Panc1 (cell line): ENCODE data around the gene RGS6.

Experiments
- CTCF ChIP-seq: fragments of 450-650 bp; IDR thresholded peaks from 2 replicates; pipeline ENCODE4 v1.5.1; 2017; ENCODE audit warnings: mild to moderate bottlenecking
- POLR2AphosphoS5 ChIP-seq: IDR thresholded peaks from 2 replicates; pipeline ENCODE4 v1.6.1; 2012; ENCODE audit warnings: mild to moderate bottlenecking, low read depth, low read length, moderate library complexity
- SIN3A ChIP-seq: IDR thresholded peaks from 2 replicates; pipeline ENCODE4 v1.6.1; 2012; ENCODE audit warnings: low read depth, mild to moderate bottlenecking, low read length, moderate library complexity, borderline replicate concordance; ENCODE audit not compliant: insufficient read depth

GRCh38 chr14:71994416-71994815 lies 62.2 kb downstream of the RGS6 start:
- no peak for TF ChIP-seq POLR2AphosphoS5
- TF ChIP-seq CTCF = no peak
- no peak for TF ChIP-seq SIN3A
